Adipocyte (in vitro differentiated cells): Measurements from ENCODE around the gene CYGB.
"Not testable (repeated sequence)": the region's sequence is repeated elsewhere in the genome, so short reads cannot be mapped to it uniquely, and the experiment has no call there.

Source experiments
- DNase-seq: peaks from one replicate; pipeline ENCODE4 v3.0.0-alpha.2; 2015; ENCODE audit warnings: low read depth
- H3K27me3 ChIP-seq: replicated peaks from 2 replicates; pipeline ENCODE4 v1.7.0; 2013; ENCODE audit warnings: mild to moderate bottlenecking, low read length, moderate library complexity; ENCODE audit not compliant: control insufficient read depth, insufficient read depth
- H3K36me3 ChIP-seq: 2 replicates; pipeline ENCODE4 v1.7.0; 2013; ENCODE audit warnings: low read length, mild to moderate bottlenecking, moderate library complexity; ENCODE audit not compliant: control insufficient read depth, insufficient read depth, severe bottlenecking
- H3K4me1 ChIP-seq: 2 replicates; pipeline ENCODE4 v1.7.0; 2013; ENCODE audit warnings: mild to moderate bottlenecking, low read length, moderate library complexity; ENCODE audit not compliant: control insufficient read depth, insufficient read depth
- H3K4me3 ChIP-seq: 2 replicates; pipeline ENCODE4 v1.7.0; 2013; ENCODE audit warnings: mild to moderate bottlenecking, low read length, moderate library complexity
- H3K9ac ChIP-seq: 2 replicates; pipeline ENCODE4 v1.7.0; 2013; ENCODE audit warnings: mild to moderate bottlenecking, low read length, moderate library complexity
- H3K9me3 ChIP-seq: 2 replicates; pipeline ENCODE4 v1.7.0; 2013; ENCODE audit warnings: mild to moderate bottlenecking, low read length, moderate library complexity; ENCODE audit not compliant: control insufficient read depth

Gene CYGB

DNA sequence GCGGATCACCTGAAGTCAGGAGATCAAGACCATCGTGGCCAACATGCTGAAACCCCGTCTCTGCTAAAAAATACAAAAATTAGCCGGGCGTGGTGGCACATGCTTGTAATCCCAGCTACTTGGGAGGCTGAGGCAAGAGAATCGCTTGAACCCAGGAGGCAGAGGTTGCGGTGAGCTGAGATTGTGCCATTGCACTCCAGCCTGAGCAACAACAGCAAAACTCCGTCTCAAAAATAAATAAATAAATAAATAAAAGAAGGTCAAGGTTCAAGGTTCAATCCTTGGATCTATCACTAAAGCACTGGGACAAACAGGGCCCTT lies 12.0 kb downstream of the CYGB start:
- peaks cover 42% of the 10 kb centered on the region for H3K4me1 ChIP-seq
- DNase-seq, H3K9ac ChIP-seq, H3K36me3 ChIP-seq, H3K9me3 ChIP-seq, H3K27me3 ChIP-seq, H3K4me3 ChIP-seq: not testable (repeated sequence)

DNA sequence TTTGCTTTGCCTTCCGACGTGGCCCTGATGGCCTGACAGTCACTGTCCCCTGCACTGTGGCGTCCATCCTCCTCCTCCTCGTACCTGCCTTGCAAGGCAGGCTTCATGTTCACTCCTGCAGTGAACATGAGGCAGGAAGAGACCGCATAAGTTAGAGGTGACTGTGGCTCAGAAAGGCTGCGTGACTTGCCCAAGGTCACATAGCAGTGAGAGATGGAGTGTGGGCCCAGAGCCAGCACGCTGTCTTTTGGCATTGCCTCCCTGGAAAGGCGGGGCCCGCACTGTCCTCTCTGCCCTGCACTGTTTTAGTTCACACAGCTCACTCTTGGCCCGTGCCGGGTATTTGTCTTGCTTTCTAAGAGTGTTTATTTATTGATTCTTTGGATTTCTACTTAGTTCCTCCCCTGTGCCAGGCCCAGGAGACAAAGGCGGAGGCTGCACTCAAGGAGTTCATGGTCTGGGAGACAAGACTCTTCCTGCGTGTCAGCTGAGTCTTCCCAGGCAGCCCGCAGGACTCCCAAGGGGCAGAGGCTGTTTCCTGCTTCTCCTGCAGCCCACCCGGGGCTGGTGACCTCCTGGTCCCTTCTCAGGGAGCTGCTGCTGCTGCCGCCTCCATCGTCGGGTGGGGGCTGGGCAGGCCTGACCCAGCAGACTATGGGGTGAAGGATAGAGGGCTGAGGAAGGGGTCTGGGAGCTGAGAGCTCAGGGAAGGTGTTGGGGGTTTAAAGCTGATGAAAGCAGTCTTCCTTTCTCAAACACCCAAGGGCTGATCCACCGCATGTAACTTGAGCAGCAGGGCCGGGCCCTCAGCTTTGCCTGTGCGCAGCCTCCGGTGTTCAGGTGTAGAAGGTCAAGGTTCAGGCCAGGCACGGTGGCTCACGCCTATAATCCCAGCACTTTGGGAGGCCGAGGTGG lies 12.7 kb downstream of the CYGB start:
- Histone ChIP-seq H3K4me1 (peaks cover 36% of the 10 kb centered on the region), H3K4me3 (no peak overlapping the region), H3K36me3 (no peaks in the 10 kb centered on the region), H3K9ac (peak overlapping the region; percentile 47), H3K27me3 (no peaks in the 10 kb centered on the region), H3K9me3 (no peaks in the 10 kb centered on the region)
- DNase-seq = no peak

DNA sequence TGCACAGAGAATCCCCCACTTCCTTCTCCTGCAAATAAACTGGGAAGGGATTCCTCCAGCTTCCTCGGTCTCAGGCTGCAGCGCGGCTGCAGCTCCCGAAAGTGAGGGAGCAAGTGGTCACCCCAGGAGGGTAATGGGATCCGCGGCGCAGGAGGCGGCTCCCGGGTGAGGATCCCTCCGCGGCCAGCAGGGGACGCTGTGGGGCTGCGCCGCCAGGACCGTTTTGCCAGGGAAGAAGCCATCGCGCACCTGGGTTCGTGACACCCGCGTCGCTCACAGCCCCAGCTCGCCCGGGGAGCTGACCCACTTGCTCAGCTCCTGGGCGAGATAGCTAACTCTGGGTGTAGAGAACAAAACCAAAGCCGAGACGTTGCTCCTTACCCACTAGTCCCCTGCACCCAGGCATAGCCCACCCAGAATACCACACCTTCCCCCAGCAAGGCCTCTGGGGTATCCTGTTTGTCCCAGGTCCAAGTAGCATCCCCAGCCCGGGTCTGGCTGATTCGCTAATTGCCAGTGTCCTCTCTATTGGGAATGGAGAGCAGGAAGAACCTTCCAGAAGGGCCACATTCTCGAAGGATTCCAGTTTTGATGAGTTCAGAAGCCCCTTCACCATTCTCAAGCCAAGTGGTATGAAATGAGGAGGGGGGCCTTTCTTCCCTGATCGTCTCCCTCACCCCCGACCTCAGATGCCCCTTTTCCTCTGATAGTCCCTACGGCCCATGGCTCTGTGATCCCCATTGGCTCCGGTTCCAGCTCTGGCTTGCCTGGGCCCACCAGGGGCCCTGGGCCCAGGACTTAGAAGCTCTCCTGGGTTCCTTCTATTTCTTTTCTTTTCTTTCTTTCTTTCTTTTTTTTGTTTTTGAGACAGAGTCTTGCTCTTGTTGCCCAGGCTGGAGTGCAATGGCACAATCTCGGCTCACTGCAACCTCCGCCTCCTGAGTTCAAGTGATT lies 14.1 kb downstream of the CYGB start:
- H3K27me3 ChIP-seq = no peaks in the 10 kb centered on the region
- no peak overlapping the region for H3K9ac ChIP-seq
- DNase-seq = peak; percentile 78
- no peaks in the 10 kb centered on the region for H3K9me3 ChIP-seq
- H3K4me1 ChIP-seq = peaks cover 23% of the 10 kb centered on the region
- H3K36me3 ChIP-seq = no peaks in the 10 kb centered on the region
- no peak overlapping the region for H3K4me3 ChIP-seq

DNA sequence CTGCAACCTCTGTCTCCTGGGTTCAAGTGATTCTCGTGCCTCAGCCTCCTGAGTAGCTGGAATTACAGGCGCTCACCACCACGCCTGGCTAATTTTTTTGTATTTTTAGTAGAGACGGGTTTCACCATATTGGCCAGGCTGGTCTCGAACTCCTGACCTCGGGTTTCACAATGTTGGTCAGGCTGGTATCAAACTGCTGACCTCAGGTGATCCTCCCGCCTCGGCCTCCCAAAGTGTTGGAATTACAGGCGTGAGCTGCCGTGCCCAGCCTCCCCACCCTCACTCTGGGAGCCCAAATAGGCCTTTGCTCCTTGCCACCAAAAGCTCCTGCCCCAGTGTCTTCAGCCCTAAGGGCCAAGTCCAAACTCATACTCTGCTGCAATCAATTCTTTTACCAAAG lies 15.8 kb downstream of the CYGB start:
- H3K9me3 ChIP-seq, H3K4me3 ChIP-seq, DNase-seq, H3K36me3 ChIP-seq, H3K9ac ChIP-seq, H3K27me3 ChIP-seq: not testable (repeated sequence)
- H3K4me1 ChIP-seq = peaks cover 11% of the 10 kb centered on the region

DNA sequence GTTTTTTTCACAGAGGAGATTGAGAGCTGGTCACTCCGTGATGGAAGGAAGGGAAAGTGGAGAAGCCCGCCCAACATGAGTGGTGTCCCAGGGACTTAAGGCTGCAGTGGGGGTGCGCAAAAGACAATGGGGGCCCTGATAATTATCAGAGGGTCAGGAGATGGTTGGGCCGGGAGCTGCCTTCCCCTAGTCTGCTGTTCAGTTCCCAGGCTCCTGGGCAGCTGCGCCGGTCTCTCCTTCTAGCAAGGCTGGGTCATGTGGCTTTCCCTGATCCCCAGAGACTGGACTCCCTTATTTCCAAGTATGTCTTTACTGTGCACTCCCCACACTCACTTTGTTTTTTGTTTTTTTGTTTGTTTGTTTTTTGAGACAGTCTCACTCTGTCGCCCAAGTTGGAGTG lies 16.2 kb downstream of the CYGB start:
- no peak for DNase-seq
- no peak overlapping the region for H3K9ac ChIP-seq
- H3K36me3 ChIP-seq = no peaks in the 10 kb centered on the region
- no peaks in the 10 kb centered on the region for H3K9me3 ChIP-seq
- H3K4me1 ChIP-seq = peaks cover 11% of the 10 kb centered on the region
- no peaks in the 10 kb centered on the region for H3K27me3 ChIP-seq
- no peak overlapping the region for H3K4me3 ChIP-seq

DNA sequence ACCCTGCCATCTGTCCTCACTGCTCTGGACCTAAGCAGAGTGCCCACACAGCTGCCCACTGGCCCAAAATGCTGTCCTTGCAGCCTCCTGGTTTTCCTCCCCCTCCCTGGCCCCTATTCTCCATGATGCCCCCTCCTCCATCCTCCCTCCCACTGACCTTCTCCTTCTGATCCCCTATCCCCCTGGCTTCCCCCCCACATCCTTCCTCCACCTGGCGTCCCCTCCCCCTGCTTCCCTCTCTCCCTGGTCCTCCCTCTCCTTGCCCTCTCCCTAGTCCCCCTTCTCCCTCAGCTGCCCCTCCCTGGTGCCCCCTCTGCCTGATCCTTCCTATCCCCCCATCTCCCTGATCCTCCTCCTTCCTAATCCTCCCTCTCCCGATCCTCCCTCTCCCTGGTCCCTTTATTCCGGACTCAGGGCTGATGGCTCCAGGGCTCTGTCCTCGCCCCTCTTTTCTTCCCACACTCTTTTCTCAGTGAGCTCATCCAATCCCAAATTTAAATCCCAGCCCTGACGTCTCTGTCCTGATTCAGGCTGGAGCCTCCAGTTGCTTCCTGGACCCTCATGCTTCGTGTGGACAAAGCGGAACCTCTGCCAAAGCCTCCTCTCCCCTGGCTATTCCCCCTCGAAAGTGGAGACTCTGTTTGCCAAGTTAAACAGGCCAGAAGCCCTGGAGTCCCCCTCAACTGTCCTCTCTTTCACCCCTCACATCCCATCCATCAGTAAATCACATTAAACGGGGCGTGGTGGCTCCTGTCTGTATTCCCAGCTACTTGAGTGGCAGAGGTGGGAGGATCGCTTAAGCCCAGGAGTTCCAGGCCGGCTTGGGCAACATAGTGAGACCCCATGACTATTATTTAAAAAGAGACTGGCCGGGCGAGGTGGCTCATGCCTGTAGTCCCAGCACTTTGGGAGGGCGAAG lies 18.2 kb downstream of the CYGB start:
- no peak overlapping the region for H3K4me3 ChIP-seq
- H3K9ac ChIP-seq = no peak overlapping the region
- H3K9me3 ChIP-seq = no peaks in the 10 kb centered on the region
- no peaks in the 10 kb centered on the region for H3K36me3 ChIP-seq
- no peak for DNase-seq
- H3K27me3 ChIP-seq = no peaks in the 10 kb centered on the region
- peaks cover 4% of the 10 kb centered on the region for H3K4me1 ChIP-seq

DNA sequence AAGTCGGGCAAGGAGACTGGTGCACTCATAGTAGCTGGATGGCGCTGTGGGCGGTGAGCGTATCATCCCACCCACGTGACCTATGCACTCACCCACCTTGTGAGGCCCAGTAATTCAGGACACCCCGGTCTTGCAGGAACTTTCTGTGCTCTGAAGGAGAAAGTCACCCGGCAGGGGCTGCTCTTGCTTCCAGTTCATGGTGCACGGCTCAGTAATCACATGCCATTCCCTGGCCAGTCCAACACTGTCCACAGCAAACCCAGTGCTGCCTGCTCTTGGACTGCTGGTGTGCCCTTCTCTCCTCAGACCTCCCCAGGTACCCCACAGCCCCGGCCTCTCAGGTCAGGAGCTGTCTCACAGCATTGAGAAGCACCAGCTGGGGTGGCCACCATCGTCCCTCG lies 19.9 kb downstream of the CYGB start:
- Histone ChIP-seq H3K4me1 (peaks cover 4% of the 10 kb centered on the region), H3K27me3 (no peaks in the 10 kb centered on the region), H3K9ac (no peak overlapping the region), H3K36me3 (no peaks in the 10 kb centered on the region), H3K9me3 (no peaks in the 10 kb centered on the region), H3K4me3 (no peak overlapping the region)
- no peak for DNase-seq

DNA sequence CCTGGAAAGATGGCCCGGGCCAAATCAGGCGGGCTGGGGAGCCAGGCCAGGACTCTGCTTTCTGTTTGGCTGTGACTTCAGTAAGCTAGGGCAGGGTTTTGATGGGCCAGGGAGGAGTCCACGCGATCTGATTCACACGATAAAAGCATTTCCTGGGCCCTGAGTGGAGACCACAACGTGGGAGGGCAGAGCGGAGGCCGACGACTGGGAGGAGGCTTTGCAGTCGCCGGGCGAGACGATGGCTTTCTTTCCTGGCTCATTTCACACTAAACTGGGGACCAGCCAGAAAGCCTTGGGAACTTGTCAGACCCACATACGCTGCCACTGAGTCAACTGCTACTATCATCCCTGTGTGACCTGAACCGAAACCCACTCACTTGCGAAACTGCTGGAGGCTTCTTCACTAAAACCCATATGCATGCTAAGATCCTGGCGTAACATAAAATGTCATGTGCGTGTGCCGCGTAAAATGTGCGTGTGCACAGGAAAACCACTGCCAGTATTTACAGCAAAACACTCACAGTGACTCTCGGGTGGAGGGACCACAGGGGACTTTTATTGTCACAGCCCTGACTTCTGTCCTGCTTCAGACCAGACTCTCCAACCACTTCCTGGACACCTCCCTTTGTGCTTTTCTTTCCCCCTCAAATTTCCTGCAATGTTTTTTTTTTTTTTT lies 22.1 kb downstream of the CYGB start:
- Histone ChIP-seq H3K27me3 (no peaks in the 10 kb centered on the region), H3K9ac (peak overlapping the region; percentile 60), H3K4me3 (peak overlapping the region; percentile 56), H3K4me1 (peaks cover 20% of the 10 kb centered on the region), H3K36me3 (no peaks in the 10 kb centered on the region), H3K9me3 (no peaks in the 10 kb centered on the region)
- DNase-seq = peak; percentile 85

DNA sequence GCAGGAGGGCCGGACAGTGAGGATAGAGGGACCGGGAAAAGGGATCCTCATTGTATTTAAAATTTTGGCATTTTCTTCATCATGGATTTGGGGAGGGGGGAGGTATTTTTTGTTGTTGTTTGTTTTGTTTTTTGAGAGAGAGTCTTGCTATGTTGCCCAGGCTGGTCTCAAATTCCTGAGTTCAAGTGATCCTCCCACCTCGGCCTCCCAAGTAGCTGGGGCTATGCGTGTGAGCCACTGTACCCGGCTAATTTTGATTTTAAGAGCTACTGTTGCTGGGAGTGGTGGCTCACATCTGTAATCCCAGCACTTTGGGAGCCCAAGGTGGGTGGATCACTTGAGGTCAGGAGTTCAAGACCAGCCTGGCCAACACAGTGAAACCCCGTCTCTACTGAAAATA lies 23.2 kb downstream of the CYGB start:
- H3K36me3 ChIP-seq, H3K9ac ChIP-seq, H3K4me3 ChIP-seq, DNase-seq, H3K9me3 ChIP-seq, H3K27me3 ChIP-seq: not testable (repeated sequence)
- peaks cover 25% of the 10 kb centered on the region for H3K4me1 ChIP-seq

DNA sequence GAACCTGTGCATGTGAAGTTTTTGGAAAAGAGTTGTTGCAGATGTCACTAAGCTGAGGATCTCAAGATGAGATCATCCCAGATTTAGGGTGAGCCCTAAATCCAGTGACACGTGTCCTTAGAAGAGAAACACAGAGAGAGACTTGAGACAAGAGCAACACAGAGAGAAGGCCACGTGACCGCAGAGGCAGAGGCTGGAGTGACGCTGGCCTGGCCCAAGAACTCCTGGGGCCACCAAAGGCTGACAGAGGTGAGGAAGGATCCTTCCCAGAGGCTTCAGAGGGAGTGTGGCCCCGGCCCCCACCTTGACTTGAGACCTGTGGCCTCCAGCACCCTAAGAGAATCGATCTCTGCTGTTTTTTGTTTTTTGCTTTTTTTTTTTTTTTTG lies 24.2 kb downstream of the CYGB start:
- H3K4me1 ChIP-seq = peaks cover 25% of the 10 kb centered on the region
- DNase-seq = no peak
- no peak overlapping the region for H3K9ac ChIP-seq
- H3K4me3 ChIP-seq = no peak overlapping the region
- no peaks in the 10 kb centered on the region for H3K36me3 ChIP-seq
- no peaks in the 10 kb centered on the region for H3K27me3 ChIP-seq
- no peaks in the 10 kb centered on the region for H3K9me3 ChIP-seq
